HG02678 (cell line): Measurements from ENCODE around the gene DNAH1.

ENCODE experiments used
- ATAC-seq: cut with Tn5 transposase; IDR thresholded peaks from one replicate; pipeline ENCODE4 v1.9.1; 2021; ENCODE audit warnings: mild to moderate bottlenecking, moderate library complexity; ENCODE audit not compliant: unreplicated experiment

DNAH1 gene

DNA sequence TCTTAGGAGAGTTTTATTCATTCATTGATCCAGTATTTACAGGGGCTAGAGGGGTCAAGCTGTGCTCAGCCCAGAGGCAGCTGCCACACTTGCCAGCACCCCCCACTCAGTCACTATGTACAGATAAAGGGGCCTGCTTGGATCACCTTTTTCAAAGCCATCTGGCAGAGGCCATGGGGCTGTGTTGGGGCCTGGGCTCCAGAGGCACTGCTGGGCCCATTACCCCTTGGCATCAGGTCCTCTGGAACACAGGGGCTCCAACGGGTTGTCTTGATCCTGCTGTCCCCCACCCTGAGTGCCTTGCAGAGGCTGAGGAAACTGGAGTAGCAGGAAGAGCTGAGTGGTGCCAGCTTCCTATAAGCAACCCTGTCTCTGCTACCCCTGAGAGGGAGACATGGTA is 84.9 kb downstream of the DNAH1 start:
- no peak for ATAC-seq

GRCh38 chr3:52401551-52401950 is 85.4 kb downstream of the DNAH1 start:
- no peak for ATAC-seq

DNA sequence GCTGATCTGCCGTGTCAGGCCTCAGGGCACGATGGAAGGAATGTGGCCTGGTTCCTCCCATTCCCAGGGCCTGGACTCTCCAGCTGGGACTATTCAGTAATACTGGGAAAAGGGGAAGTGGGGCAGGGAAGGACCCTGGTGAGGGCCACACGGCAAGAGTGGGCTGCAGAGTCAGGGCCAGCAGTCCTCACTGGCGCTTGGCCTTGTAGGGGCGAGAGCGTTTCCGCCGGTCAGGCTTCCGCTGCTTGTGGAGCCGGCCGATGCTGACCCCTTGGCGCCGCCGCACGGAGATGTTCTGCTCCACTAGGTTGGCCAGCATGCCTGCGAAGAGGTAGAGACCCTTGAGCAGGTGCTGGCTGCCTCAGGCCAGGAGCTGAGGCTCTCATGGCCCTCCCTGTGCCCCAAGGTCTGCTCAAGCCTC is 86.0 kb downstream of the DNAH1 start:
- ATAC-seq: no peak

DNA sequence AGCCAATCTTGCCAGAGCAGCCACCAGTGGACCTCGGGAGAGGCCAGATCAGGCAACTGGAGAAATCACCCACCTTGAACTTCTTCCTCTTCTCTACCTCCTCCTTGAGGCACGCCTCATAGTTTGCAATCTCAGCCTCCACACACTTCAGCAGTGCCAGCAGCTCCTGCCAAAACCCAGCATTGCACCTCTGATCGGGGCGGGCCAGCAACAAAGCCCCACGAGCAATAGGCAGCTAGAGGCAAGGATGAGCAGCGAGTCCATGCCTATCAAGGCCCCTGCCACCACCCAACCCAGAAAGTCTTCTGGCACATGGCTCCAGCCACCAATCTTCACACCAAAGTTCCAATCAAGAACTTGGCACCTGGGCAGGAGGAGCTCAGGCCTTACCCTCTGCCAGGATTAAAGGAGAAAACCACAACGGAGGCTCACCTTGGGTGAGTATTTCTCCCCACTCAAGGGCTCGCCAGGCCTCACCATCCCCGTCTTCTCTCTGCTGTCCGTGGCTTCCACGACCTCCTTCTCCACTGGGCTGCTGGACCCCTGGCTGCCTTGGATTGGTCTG is 86.7 kb downstream of the DNAH1 start:
- no peak for ATAC-seq

GRCh38 chr3:52403271-52403841 is 87.2 kb downstream of the DNAH1 start:
- no peak for ATAC-seq

DNA sequence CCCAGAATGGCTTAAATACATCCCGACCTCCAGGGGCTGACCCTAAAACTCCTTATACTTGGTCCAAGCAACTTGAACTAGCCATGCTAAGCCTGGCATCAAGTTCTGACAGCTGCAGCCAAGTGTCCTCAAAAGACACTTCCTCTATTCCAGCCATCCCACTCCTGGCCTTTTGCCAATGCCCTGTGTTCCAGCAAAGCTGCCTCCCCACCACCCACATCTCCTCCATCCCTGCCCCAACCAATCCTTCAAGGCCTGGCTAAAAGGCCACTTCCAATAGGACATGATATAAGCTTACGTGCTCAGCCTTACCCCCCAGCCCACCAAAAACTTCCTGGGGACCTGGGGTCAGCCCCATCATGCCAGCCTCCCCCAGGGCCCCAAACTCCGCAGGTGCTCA is 87.8 kb downstream of the DNAH1 start:
- ATAC-seq: no peak

- no peak for ATAC-seq
These were observed 88.3 kb downstream of the DNAH1 start for GRCh38 chr3:52404391-52404790.

DNA sequence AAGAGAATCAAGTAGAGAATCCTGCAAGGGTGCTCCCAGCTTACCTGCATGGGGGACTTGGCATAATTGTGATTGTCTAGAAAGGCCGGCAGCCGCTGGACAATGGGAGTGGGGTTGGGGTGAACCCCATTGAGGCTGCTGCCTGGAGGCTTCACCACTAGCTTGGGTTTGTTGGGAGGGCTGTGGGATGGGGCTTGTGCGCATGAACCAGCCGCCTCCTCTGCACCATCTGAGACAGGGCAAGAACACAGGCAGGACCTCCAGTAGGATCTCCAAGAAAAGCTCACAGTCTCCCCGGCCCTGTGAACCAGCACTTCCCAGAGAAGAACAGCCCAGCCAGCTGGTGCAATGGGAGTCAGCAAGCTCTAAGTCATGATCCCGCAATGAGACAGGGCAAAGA is 88.9 kb downstream of the DNAH1 start:
- no peak for ATAC-seq

- ATAC-seq: no peak
These were observed 89.5 kb downstream of the DNAH1 start for GRCh38 chr3:52405601-52406110.

GRCh38 chr3:52406231-52406661 is 90.1 kb downstream of the DNAH1 start:
- no peak for ATAC-seq

GRCh38 chr3:52406791-52407510 is 90.8 kb downstream of the DNAH1 start:
- no peak for ATAC-seq

- no peak for ATAC-seq
These were observed 91.7 kb downstream of the DNAH1 start for GRCh38 chr3:52407779-52408178.

DNA sequence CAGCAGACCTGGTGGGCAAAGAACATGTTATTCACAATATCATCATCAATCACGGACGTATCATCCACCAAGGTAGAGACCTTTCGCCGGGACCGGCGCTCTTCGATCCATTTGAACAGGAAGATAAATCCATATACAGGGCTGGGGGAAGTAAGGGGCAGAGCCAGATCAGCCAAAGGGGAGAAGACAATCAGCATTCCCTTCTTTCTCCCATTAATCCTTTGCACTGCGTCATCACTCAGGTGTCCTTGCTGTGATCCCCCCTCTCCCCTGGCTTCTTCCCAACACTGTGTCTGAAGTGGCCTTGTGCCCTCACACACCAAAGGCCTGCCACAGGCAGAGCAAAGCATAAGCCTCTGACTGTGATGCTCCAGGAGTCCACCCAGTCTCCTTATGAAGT is 92.3 kb downstream of the DNAH1 start:
- ATAC-seq: no peak

DNA sequence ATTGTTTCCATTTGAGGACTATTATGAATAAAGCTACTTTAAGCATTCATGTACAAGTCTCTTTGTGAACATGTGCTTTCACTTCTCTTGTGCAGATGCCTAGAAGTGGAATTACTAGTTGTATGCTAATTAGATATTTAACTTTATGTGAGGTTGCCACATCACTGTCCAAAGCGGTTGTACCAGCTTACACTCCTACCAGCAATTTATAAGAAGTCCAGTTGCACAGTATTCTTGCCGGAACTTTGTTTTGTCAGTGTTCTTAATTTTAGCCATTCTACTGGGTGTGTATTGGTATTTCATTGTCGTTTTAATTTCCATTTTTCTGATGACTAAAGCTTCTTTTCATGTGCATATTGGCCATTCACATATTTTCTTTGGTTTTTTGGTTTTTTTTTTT is 99.7 kb downstream of the DNAH1 start:
- ATAC-seq: no peak

- ATAC-seq: no peak
These were observed 104.3 kb downstream of the DNAH1 start for GRCh38 chr3:52420388-52420787.

DNA sequence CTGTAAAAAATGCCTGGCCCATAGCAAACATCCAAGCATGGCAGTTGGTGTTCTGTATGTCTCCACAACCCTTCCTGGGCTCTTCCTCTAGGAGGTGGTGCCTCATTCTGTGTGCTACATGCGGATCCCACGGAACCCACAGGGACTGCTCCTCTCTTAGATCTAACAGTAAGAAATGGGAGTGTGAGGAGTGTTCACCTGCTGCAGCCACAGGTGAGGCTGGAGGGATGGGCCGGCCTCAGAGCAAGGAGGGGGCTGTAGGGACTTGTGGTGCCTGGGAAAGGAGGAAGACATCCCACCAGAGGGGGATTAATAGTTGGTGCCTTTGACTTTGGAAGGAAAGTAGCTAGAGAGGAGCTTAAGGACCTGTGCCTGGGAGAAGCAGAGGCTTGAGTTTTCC is 106.5 kb downstream of the DNAH1 start:
- no peak for ATAC-seq

- no peak for ATAC-seq
These were observed 107.1 kb downstream of the DNAH1 start for GRCh38 chr3:52423173-52423572.

DNA sequence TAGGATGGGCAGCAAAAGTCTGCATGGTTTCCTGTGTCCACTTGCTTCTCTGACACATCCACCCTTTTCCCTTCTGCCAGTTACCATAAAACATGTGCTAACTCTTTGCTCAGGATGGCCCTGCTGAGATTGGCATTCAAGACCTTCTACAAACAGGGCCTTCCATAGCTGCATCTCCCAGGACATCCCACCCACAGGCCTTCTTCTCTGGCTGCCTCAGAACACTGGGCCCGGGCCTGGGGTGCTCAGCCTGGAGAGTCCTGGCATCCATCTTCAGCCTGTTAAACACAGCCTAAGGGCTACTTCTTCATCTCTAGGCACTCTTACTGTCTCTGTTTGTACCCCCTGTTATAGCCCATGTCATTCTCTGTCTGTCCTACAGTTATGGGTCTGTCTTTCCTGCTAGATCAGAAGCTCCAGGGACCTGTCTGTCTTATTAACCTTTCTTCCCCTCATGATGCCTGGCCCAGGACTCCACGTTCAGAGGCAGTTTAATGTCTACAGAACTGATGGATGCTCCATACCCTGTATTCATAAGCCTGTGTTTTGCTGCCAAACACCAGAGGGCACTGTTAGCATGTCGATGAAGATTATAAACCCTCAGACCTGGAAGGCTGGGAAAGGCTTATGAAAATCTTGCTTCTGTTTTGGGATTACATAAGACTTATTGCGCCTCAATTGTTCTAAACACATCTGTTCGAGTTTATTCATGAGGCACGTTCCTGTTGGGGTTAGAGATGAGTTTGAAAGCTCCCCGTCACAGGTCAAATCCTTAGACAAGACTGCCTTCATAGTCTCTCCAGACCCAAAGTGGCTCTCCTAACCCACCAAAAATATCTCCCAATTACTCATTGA is 112.3 kb downstream of the DNAH1 start:
- ATAC-seq: no peak

GRCh38 chr3:52429031-52429430 is 112.9 kb downstream of the DNAH1 start:
- ATAC-seq: no peak

- ATAC-seq: no peak
These were observed 113.8 kb downstream of the DNAH1 start for GRCh38 chr3:52429779-52430415.

DNA sequence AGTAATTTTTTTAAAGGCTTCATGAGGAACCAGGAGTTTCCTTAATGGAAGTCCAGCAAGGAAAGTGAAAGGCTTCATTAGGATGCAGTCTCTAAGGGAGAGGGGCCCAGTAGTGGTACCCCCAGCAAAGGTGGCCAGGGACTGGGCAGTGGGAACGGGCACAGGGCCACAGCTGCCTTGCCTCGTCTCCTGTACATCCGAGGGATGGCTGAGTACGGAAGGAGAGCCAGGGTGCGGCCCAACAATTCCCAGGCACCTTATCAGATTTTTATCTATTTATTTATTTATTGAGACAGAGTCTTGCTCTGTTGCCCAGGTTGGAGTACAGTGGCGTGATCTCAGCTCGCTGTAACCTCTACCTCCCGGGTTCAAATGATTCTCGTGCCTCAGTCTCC is 114.3 kb downstream of the DNAH1 start:
- ATAC-seq: no peak
